Endometrial microvascular endothelial cells (primary cell): ENCODE measurements around the gene CD52. TPM values are rescaled to one million over a fixed set of nuclear protein-coding genes. Genes with fewer than 3 reads are reported as not detected.
"Not testable (repeated sequence)": the region's sequence is repeated elsewhere in the genome, so short reads cannot be mapped to it uniquely, and the experiment has no call there.

Source experiments
- in situ Hi-C: cut with HindIII; loops from 2 replicates; pipeline ENCODE4 v1.10.0; 2017; ENCODE audit warnings: low sequenced_read_pairs, low pct_unique_long_range_greater_than_20kb; ENCODE audit errors: inconsistent ontology term
- total RNA-seq: library from RNA; depleted of rRNA; stranded (reverse); fragments of >200 nt; gene quantifications from one replicate; pipeline ENCODE4 v1.2.3, GENCODE V29; 2015; ENCODE audit errors: inconsistent ontology term

CD52 gene
- total RNA-seq, 1 donor from 2014 or later = not detected

- in situ Hi-C loops = no loop called here
Measured at GRCh38 chr1:26283279-26283853, 34.4 kb upstream of the CD52 start.

DNA sequence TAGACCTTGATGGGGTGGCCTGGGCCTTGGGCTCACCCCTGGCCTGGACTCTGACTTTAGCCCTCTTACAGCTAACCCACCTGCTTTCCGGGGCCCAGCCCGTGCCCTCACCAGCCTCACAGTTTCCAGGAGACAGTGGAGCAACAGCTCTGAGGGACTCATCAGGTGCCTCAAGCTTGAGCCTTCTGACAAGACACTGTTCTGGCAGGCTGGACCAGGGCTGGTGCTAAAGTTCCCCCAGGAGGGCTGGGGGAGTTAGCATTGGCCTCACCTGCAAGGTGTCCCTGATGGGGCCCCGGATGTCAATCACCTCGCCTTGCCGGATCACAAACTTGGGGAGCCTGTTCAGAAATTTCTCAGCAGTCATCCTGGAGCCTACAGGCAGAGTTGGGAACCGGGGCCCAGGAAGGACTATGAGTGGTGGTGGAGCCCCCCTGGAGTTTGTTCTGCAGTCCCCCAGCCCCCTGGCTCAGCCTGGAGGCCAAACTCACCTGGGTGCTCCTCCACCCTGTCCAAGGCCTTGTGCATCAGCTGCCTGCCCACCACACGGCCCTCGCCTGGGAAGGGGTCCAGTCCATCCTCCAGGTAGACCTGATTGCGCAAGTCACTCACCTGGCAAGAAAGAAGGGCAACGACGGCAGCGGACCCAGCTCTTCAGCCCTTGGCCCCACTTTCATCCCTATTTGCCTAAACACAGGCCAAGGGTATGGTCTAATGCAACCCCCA, 33.7 kb upstream of the CD52 start:
- in situ Hi-C loops = no loop called here

GRCh38 chr1:26284597-26285347, 33.0 kb upstream of the CD52 start:
- in situ Hi-C loops = no loop called here

DNA sequence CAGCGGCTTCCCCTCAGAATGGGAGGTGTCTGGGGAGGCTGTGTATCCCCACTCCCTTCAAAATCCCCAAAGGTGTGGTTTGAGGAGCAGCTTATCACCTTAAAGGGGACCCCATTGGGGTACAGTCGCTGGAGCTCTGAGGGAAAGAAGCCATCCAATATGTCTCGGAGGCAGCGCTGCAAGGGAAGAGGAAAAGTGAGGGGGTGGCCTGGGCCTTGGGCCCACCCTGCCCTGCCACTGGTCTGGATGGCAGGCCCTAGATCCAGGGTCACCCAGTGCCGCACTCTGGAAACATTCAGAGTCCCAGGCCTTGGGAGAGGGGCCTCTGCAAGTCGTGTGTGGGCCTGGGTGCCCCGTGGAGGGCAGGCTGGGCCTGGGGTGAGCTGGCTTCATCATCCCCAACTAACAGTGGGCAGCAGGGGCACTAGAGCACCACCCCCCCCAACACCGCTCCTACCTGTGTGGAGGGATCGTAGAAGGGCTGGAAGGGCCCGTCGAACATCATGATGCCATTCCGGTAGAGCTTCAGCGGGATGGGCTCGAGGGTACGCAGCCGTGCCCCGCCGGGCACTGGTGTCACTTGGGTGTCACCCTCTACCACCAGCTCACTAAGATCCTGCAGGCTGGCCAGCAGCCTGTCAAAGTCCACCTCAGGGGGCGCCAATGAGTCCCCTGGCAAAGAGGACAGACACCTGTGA, 32.2 kb upstream of the CD52 start:
- in situ Hi-C loops = no loop called here

DNA sequence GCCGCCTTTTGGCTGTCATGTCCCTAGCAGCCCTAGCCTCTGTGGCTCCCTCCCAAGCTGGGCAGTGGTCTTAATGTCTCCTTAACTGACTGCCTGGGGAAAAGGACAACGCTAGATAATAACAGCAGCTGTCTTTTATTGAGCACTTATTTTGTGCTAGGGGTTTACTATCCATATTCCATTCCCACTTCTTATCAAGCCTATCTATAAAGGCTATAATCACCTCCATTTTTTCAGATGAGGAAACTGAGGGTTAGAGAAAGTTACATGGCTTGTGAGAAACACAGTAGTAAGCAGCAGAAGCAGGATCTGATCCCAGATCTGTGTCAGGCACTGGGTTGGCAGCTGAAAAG, 31.7 kb upstream of the CD52 start:
- in situ Hi-C loops = no loop called here

DNA sequence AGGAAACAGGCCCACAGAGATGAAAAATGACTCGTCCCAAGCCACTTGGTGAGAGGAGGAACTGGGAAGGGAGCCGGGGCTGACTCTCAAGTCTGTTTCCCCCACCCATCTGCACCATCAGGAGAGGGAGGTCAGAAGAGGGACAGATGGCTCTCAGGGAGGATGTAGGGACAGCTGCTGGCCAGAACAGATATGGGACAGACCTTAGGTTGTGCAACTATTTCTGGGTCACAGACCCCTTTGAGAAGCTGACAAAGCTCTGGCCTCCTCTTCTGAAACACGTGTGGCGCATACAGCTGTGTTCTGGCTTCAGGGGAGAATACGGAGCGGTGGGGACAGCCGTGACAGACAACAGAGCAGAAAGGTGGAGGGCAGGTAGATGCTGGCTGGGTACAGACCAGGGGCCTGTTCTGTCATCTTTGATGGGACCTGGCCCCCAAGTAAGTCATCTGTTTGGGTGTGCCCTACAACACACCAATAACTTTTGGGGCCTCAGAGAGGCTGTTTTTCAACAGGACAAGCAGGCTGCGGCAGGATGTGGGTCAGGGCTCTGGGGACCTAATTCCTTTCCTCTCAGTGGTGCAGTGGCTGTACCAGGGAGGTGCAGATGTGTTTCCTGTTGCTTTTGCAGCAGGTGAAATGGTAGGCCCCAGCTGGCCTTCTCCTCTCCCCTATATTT, 30.6 kb upstream of the CD52 start:
- in situ Hi-C loops = no loop called here

GRCh38 chr1:26287811-26288210, 29.9 kb upstream of the CD52 start:
- in situ Hi-C loops = no loop called here

DNA sequence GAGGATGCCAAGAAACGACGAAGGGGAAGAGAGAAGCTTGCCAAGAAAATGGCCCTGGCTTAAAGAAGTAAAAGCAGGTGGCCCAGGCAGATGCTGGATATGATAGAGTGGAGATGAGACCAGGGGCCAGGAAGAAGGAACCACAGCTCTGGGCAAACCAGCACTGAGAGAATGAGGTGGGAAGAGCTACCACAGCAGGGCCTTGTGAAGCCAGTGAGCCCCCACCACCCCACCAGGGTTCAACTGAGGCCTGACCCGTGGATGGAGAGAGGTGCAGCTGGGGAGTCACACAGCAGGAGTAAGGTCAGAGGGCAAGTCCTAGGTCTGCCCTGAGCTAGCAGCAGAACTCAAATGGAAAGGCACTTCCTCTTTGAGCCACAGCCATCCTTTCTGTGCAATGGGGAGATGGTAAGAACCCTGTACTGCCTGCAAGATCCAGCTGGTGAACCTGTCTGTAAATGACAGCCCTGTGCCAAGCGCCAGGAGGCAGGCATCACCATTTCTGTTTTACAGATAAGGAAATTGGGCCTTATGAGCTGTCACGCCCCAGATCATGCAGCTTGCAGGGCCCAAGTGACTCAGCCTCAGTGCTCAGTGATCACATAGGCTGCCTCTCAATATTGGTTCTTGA, 29.3 kb upstream of the CD52 start:
- in situ Hi-C loops = no loop called here

DNA sequence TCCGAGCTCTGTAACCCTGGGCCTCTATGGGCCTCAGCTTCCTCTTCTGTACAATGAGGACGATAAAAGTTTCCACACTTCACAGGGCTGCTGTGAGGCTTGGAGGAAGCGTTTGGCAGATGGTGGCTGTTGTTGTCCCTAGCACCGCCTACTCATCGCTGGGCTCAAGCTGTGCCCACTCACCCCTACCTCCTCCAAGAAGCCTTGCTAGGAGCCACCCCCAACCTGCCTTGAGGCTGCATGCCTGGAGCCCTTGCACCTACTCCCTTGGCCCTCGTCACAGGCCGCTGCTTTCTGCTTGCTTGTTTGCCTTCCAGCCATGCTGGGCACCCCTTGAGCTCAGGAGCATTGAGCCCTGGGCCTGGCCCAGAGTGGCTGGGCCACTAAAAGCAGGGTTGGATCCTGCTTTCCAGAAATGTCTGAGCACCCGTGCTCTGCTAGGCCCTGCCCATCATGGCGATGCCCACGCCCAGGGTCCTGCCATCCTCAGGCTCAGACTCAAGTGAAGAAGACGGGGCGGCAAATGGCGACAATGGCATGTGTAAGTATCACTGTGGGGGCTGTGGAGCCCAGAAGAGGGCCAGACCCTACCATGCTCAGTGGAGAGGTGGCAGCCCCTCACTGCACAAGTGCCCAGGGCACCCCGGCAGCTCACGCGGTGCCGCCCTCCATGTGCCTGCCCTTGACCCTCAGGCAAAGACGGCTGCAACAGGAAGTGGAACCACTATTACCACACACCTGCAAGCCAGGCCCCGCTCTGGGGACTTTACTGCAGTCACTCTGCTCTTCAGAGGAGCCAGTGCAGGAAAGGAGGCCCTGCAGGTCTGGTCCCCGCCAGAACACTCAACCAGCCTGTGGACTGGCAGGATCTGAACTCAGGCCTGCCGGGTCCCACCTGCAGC, 28.3 kb upstream of the CD52 start:
- in situ Hi-C loops = no loop called here

DNA sequence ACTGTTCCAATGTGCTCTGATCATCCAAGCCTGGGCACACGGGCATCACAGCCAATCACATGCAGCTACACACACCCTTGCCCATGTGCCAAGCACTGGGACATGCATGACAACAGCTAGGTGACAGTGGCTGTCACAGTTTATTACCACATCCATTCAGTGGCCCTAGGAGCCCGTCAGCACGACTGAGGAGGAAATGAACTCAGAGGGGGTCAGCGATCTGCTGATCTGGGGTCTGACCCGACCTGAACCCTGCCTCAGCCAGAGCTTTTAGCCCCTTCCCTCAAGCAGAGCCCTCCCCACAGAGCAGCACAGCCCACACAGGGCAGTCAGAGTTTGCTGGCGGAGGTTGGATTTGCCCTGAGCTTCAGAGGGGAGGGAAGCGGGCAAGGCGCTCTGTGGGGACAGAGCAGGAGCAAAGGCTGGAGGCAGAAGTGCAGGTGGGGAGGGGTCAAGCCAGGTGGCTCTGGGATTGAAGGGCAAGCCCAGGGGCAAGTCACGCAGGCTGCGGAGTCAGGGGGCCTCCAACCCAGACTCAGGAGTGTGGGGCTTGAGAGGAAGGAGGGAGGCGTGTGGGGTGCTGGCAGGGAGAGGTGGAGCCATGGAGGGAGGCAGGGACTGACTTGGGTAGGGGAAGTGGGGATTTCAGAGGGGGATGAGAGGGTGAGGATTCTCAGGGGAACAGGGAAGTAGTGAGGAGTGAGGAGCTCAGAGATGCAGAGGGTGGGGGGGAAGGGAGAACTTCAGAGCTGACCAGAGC, 27.5 kb upstream of the CD52 start:
- in situ Hi-C loops = no loop called here

GRCh38 chr1:26290882-26291261, 26.9 kb upstream of the CD52 start:
- in situ Hi-C loops = no loop called here

DNA sequence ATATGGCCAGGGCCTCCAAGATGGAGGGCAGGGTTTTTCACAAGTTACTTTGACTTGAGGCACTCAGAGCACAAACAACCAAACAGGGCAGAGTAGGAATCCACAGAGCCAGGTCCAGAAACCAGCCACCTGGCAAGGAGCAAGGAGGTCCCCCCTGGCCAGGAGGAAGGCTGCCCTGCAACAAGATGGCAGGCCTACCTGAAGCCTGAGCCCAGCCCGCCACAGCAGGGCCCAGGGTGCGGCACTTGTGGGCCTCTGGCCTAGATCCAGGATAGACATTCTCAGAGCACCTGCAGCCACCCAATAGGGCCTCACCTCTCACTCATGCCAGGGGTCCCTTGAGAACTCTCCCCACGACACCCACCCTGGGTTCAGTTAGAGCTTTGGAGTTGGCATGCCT, 26.3 kb upstream of the CD52 start:
- in situ Hi-C loops = no loop called here

DNA sequence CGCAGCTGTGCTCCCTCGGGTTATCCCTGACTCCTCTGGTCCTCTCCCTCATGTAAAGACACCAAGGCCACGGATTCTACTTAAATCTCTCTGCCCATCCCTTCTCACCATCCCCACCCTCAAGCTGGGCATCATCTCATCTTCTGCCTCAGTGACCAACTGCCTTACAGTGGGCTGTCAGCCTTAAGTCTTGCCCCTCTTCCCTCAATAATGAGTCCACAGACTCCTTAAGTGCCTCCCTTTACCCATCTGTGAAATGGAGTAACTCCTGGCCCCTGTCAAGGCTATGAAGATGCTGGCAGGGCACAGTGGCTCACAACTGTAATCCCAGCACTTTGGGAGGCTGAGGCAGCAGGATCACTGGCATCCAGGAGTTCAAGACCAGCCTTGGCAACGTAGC, 25.8 kb upstream of the CD52 start:
- in situ Hi-C loops = no loop called here

DNA sequence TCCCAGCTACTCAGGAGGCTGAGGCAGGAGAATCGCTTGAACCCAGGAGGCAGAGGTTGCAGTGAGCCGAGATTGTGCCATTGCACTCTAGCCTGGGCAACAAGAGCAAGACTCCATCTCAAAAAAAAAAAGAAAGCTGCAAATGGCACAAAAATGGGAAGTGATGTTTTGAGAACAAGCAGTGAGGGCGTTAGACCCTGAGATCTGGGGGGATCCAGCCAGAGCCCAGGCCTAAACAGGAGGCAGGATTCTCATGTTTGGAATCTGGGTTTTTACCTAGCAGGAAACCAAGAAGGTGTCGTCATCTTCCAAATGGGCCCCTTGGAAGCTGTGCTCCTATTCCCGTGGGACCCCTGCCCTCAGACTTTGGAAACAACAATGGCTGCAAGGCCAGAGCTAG, 25.0 kb upstream of the CD52 start:
- in situ Hi-C loops = not testable (repeated sequence)

- in situ Hi-C loops = no loop called here
Measured at GRCh38 chr1:26293911-26294463, 23.8 kb upstream of the CD52 start.

DNA sequence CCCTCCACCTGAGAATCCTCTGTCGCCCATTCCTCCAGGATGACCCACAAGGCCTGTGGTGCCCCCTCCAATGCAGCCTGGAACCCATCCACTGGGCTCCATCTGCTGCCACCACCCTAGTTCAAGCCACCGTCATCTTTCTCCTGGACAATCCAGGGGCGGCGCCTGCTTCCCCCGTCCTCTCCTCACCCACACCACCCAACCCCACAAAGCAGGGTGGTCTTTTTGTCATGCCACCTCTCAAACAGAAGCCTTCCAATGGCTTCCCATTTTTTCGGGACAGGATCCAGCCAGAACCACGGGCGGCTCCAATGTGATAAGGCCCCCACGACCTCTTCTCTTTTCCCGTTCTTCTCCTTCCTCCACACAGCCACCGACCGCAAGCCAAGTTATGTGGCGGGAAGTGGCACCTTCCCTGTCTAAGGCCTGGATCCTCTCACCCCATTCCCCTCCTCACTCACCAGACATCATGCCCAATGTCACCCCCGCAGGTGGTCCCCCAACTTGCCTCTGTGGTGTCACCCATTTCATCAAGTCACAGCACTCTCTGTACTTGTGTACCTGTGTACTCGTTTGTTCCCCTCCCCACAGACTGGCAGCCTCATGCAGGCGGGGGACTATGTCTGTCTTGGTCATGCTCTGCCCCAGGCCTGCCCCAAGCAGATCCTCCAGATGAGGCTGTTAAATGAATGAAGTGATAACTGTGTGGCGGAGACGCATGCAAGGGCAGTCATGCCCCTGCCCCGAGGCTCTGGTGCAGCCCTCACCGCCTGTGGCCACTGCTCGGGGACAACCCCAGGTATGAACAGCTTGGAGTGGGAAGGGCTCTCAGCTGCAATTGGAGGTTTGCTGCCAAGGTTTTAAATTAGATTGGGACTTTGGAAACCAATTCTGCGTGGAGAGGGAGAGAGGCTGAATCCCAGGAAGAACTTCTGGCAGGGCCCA, 22.3 kb upstream of the CD52 start:
- in situ Hi-C loops = no loop called here
